Measurements from ENCODE around the gene BORCS6. TPM values are rescaled to one million over a fixed set of nuclear protein-coding genes. Genes with fewer than 3 reads are reported as not detected.

BORCS6 gene
- total and polyA plus RNA-seq, 9 of the 15 experiments (the other 6 are each of a cell fraction or from before 2014, with no cell fraction given) = 0.01 to 7.4 (median 2.3) TPM

DNA sequence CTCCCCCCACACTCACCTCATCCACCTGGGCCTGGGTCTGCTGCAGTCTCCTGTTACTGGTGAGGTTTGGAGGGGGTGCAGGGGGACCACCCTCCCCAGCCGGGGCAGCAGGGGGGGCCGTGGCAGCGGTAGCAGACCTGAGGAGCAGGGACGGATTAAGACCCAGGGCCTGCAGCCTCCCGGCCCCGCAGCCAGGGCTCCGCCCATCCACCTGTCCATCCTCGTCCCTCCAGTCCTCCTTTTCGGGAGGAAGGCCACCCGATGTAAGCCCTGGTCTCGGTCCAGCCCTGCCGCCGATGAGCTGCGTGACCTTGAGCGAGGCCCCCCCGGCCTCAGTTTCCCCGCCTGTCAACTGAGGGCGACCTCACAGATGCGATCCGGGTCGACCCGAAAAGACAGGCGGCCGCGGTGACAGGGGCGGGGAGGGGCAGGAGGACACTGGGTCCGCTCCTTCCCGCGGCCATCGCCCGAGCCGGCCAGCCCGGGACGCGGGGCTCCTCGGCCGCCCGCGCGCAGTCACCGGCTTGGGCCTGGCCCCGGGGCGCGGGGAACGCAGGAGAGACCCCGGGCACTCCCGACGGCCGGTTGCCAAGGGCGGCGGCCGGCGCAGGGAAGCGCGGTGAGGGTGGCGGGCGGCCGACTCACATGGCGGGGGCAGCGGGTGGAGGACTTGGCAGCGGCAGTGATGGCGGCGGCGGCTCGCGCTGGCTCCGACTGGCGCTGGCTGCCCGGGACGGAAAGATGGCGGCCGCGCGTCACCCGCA is 27.6 kb downstream of the BORCS6 start, which contains the start of gene VAMP2 (continued):
- TF ChIP-seq, protein P1, sequence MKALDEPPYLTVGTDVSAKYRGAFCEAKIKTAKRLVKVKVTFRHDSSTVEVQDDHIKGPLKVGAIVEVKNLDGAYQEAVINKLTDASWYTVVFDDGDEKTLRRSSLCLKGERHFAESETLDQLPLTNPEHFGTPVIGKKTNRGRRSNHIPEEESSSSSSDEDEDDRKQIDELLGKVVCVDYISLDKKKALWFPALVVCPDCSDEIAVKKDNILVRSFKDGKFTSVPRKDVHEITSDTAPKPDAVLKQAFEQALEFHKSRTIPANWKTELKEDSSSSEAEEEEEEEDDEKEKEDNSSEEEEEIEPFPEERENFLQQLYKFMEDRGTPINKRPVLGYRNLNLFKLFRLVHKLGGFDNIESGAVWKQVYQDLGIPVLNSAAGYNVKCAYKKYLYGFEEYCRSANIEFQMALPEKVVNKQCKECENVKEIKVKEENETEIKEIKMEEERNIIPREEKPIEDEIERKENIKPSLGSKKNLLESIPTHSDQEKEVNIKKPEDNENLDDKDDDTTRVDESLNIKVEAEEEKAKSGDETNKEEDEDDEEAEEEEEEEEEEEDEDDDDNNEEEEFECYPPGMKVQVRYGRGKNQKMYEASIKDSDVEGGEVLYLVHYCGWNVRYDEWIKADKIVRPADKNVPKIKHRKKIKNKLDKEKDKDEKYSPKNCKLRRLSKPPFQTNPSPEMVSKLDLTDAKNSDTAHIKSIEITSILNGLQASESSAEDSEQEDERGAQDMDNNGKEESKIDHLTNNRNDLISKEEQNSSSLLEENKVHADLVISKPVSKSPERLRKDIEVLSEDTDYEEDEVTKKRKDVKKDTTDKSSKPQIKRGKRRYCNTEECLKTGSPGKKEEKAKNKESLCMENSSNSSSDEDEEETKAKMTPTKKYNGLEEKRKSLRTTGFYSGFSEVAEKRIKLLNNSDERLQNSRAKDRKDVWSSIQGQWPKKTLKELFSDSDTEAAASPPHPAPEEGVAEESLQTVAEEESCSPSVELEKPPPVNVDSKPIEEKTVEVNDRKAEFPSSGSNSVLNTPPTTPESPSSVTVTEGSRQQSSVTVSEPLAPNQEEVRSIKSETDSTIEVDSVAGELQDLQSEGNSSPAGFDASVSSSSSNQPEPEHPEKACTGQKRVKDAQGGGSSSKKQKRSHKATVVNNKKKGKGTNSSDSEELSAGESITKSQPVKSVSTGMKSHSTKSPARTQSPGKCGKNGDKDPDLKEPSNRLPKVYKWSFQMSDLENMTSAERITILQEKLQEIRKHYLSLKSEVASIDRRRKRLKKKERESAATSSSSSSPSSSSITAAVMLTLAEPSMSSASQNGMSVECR (CRISPR knock-in tag; IDR thresholded peaks at IDR 0.05) = peak; percentile 79; the same call in 1 of the 2 replicates
- TF ChIP-seq RBM22 (IDR thresholded peaks at IDR 0.05; ENCODE audit: low read depth, low read length, poor library complexity, severe bottlenecking) = no peak
- peak; percentile 26 for TF ChIP-seq CTBP1 (IDR thresholded peaks at IDR 0.05; ENCODE audit: borderline replicate concordance)
- no peak for TF ChIP-seq NELFE (IDR thresholded peaks at IDR 0.05; ENCODE audit: insufficient read depth, insufficient read length)
- no peak for TF ChIP-seq RREB1 (CRISPR knock-in tag; IDR thresholded peaks at IDR 0.05)
- TF ChIP-seq, protein P2, sequence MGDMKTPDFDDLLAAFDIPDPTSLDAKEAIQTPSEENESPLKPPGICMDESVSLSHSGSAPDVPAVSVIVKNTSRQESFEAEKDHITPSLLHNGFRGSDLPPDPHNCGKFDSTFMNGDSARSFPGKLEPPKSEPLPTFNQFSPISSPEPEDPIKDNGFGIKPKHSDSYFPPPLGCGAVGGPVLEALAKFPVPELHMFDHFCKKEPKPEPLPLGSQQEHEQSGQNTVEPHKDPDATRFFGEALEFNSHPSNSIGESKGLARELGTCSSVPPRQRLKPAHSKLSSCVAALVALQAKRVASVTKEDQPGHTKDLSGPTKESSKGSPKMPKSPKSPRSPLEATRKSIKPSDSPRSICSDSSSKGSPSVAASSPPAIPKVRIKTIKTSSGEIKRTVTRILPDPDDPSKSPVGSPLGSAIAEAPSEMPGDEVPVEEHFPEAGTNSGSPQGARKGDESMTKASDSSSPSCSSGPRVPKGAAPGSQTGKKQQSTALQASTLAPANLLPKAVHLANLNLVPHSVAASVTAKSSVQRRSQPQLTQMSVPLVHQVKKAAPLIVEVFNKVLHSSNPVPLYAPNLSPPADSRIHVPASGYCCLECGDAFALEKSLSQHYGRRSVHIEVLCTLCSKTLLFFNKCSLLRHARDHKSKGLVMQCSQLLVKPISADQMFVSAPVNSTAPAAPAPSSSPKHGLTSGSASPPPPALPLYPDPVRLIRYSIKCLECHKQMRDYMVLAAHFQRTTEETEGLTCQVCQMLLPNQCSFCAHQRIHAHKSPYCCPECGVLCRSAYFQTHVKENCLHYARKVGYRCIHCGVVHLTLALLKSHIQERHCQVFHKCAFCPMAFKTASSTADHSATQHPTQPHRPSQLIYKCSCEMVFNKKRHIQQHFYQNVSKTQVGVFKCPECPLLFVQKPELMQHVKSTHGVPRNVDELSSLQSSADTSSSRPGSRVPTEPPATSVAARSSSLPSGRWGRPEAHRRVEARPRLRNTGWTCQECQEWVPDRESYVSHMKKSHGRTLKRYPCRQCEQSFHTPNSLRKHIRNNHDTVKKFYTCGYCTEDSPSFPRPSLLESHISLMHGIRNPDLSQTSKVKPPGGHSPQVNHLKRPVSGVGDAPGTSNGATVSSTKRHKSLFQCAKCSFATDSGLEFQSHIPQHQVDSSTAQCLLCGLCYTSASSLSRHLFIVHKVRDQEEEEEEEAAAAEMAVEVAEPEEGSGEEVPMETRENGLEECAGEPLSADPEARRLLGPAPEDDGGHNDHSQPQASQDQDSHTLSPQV (IDR thresholded peaks at IDR 0.05) = peak; percentile 64
- TF ChIP-seq KDM5B (IDR thresholded peaks at IDR 0.05; ENCODE audit: insufficient replicate concordance, low read depth, low read length) = peak; percentile 16
- TF ChIP-seq SIN3B (IDR thresholded peaks at IDR 0.05; ENCODE audit: low read depth) = 0 out of 2 replicates have a peak, but pooled peaks have one; percentile 38
- no peak for TF ChIP-seq MBD1 (CRISPR knock-in tag; IDR thresholded peaks at IDR 0.05)
